GM19324 (cell line): ENCODE results near the gene DSC3.

ENCODE experiments used
- ATAC-seq: cut with Tn5 transposase; IDR thresholded peaks from one replicate; pipeline ENCODE4 v1.9.1; 2021; ENCODE audit warnings: mild to moderate bottlenecking, moderate library complexity; ENCODE audit not compliant: unreplicated experiment, low FRiP score

The DSC3 gene

GRCh38 chr18:31042406-31043181 is at the start of gene DSC3:
Gene DSC3, minus strand, starts transcription at chr18:31042742. Its CDS starts 82 bp downstream, at chr18:31042660.
- no peak for ATAC-seq

GRCh38 chr18:31091350-31091749 is 48.8 kb upstream of the DSC3 start:
- ATAC-seq = no peak

- no peak for ATAC-seq
Observed at GRCh38 chr18:31088532-31088931, 46.0 kb upstream of the DSC3 start.

GRCh38 chr18:31079973-31080372 is 37.4 kb upstream of the DSC3 start:
- no peak for ATAC-seq

- ATAC-seq = no peak
Observed at GRCh38 chr18:31077878-31078277, 35.3 kb upstream of the DSC3 start.

GRCh38 chr18:31072175-31072574 is 29.6 kb upstream of the DSC3 start:
- ATAC-seq = no peak

GRCh38 chr18:31070206-31070605 is 27.7 kb upstream of the DSC3 start:
- no peak for ATAC-seq

- no peak for ATAC-seq
Observed at GRCh38 chr18:31066266-31066665, 23.7 kb upstream of the DSC3 start.

- ATAC-seq = no peak
Observed at GRCh38 chr18:31065036-31065773, 22.7 kb upstream of the DSC3 start.

- ATAC-seq = no peak
Observed at GRCh38 chr18:31064130-31064529, 21.6 kb upstream of the DSC3 start.

- ATAC-seq = no peak
Observed at GRCh38 chr18:31061945-31062344, 19.4 kb upstream of the DSC3 start.

GRCh38 chr18:31058897-31059296 is 16.4 kb upstream of the DSC3 start:
- no peak for ATAC-seq

GRCh38 chr18:31057917-31058316 is 15.4 kb upstream of the DSC3 start:
- no peak for ATAC-seq

- ATAC-seq = no peak
Observed at GRCh38 chr18:31057051-31057450, 14.5 kb upstream of the DSC3 start.

- no peak for ATAC-seq
Observed at GRCh38 chr18:31056296-31056695, 13.8 kb upstream of the DSC3 start.

GRCh38 chr18:31050635-31051034 is 8.1 kb upstream of the DSC3 start:
- ATAC-seq = no peak

GRCh38 chr18:31049189-31049588 is 6.6 kb upstream of the DSC3 start:
- no peak for ATAC-seq

GRCh38 chr18:31048216-31048615 is 5.7 kb upstream of the DSC3 start:
- ATAC-seq = no peak

GRCh38 chr18:31046916-31047315 is 4.4 kb upstream of the DSC3 start:
- ATAC-seq = no peak

GRCh38 chr18:31045599-31045998 is 3.1 kb upstream of the DSC3 start:
- no peak for ATAC-seq

GRCh38 chr18:31044926-31045325 is 2.4 kb upstream of the DSC3 start:
- ATAC-seq = no peak

- ATAC-seq = no peak
Observed at GRCh38 chr18:31043709-31044108, 1.2 kb upstream of the DSC3 start.
